HEK293 (cell line): ENCODE data around the gene ANKRD36C.
A peak's percentile ranks its signal among the peaks of the same experiment; 100 is the strongest.
"Not testable (repeated sequence)": the region's sequence is repeated elsewhere in the genome, so short reads cannot be mapped to it uniquely, and the experiment has no call there.

Source experiments
- CTCF ChIA-PET: fragments of 350-600 bp; formaldehyde crosslinking; extraction: SDS; loops from one replicate; lab custom pipeline; 2021; ENCODE audit warnings: antibody characterized with exemption; lab: Yijun Ruan, JAX
- POLR2A ChIA-PET: fragments of 300-600 bp; formaldehyde crosslinking; extraction: SDS; loops from one replicate; lab custom pipeline; 2020; ENCODE audit warnings: antibody characterized with exemption, inconsistent platforms; lab: Yijun Ruan, JAX
- H3K27ac ChIP-seq: fragments of 200-500 bp; sonication (Bioruptor generic); 2 replicates; pipeline ENCODE4 v1.5.1; 2014; ENCODE audit warnings: low read depth, low read length, control low read depth, inconsistent platforms; ENCODE audit errors: extremely low read depth
- H3K36me3 ChIP-seq, 2 experiments: fragments of 200-500 bp in 1 of 2; sonication (Bioruptor generic) in 1 of 2; 1 replicate in 1 of 2; 2 replicates in 1 of 2; pipeline ENCODE4 v1.5.1; 2014 to 2017; ENCODE audit warnings: inconsistent platforms in 2 of 2, low read length in 2 of 2; ENCODE audit not compliant: control insufficient read depth in 2 of 2, insufficient read depth in 1 of 2
- H3K4me1 ChIP-seq: fragments of 200-500 bp; sonication (Bioruptor generic); 2 replicates; pipeline ENCODE4 v1.5.1; 2014; ENCODE audit warnings: mild to moderate bottlenecking, low read length, inconsistent platforms; ENCODE audit not compliant: control insufficient read depth, insufficient read depth
- H3K4me3 ChIP-seq: 2 replicates; pipeline ENCODE4 v1.5.1; 2011; ENCODE audit warnings: low read depth, mild to moderate bottlenecking, control low read depth, low read length, moderate library complexity
- H3K9me3 ChIP-seq: fragments of 200-500 bp; sonication (Bioruptor generic); 2 replicates; pipeline ENCODE4 v1.5.1; 2014; ENCODE audit warnings: low read depth, low read length, inconsistent platforms; ENCODE audit not compliant: control insufficient read depth, insufficient read depth
- SCRT2 ChIP-seq: fragments of 450-650 bp; formaldehyde crosslinking; IDR thresholded peaks from 2 replicates; pipeline ENCODE4 v1.5.1; 2016; ENCODE audit warnings: missing biosample characterization, missing genetic modification characterization
- SP2 ChIP-seq: fragments of 450-650 bp; formaldehyde crosslinking; IDR thresholded peaks from 2 replicates; pipeline ENCODE4 v1.5.1; 2016; ENCODE audit warnings: missing biosample characterization, missing genetic modification characterization
- ZBTB17 ChIP-seq: fragments of 450-650 bp; formaldehyde crosslinking; IDR thresholded peaks from 2 replicates; pipeline ENCODE4 v1.5.1; 2016; ENCODE audit warnings: missing biosample characterization, missing genetic modification characterization
- ZBTB26 ChIP-seq: fragments of 450-650 bp; formaldehyde crosslinking; optimal IDR thresholded peaks from 2 replicates; pipeline ENCODE3; 2016; ENCODE audit warnings: missing biosample characterization, mild to moderate bottlenecking, missing genetic modification characterization
- ZBTB8A ChIP-seq: fragments of 450-650 bp; formaldehyde crosslinking; IDR thresholded peaks from 2 replicates; pipeline ENCODE4 v1.5.1; 2016; ENCODE audit warnings: missing biosample characterization, missing genetic modification characterization
- ZNF335 ChIP-seq: fragments of 450-650 bp; formaldehyde crosslinking; conservative IDR thresholded peaks from 2 replicates; pipeline ENCODE4 v1.5.1; 2016; ENCODE audit warnings: missing biosample characterization, missing genetic modification characterization
- ZNF423 ChIP-seq: fragments of 450-650 bp; formaldehyde crosslinking; IDR thresholded peaks from 2 replicates; pipeline ENCODE4 v1.5.1; 2016; ENCODE audit warnings: missing biosample characterization, missing genetic modification characterization
- ZNF449 ChIP-seq: fragments of 450-650 bp; formaldehyde crosslinking; IDR thresholded peaks from 2 replicates; pipeline ENCODE4 v1.5.1; 2017; ENCODE audit warnings: missing biosample characterization, mild to moderate bottlenecking, missing genetic modification characterization, moderate library complexity
- ZNF501 ChIP-seq: fragments of 450-650 bp; formaldehyde crosslinking; IDR thresholded peaks from 2 replicates; pipeline ENCODE4 v1.5.1; 2016; ENCODE audit warnings: missing biosample characterization, missing genetic modification characterization
- ZNF600 ChIP-seq: fragments of 450-650 bp; formaldehyde crosslinking; IDR thresholded peaks from 2 replicates; pipeline ENCODE4 v1.5.1; 2016; ENCODE audit warnings: missing biosample characterization, missing genetic modification characterization
- ZNF629 ChIP-seq: fragments of 450-650 bp; formaldehyde crosslinking; IDR thresholded peaks from 2 replicates; pipeline ENCODE4 v1.5.1; 2017; ENCODE audit warnings: missing biosample characterization, missing genetic modification characterization

ANKRD36C gene

GRCh38 chr2:95991351-95992094 is at the start of gene ANKRD36C:
Gene ANKRD36C (minus strand): TSS chr2:95991824. CDS start chr2:95991708, 116 bp downstream.
- peak within 1 kb of the TSS; percentile 87 for H3K27ac ChIP-seq
- CTCF ChIA-PET, result interaction anchor here (1.4 to 2.5 kb wide), 2 partner anchors 183 to 413 kb away, joined by 3 to 27 read pairs; no protein-coding TSS in a partner anchor
- H3K9me3 ChIP-seq, H3K4me1 ChIP-seq, H3K36me3 ChIP-seq: not testable (repeated sequence)
- H3K4me3 ChIP-seq, result peak within 1 kb of the TSS; percentile 62
- POLR2A ChIA-PET, result interaction anchor here (0.6 kb wide), 1 partner anchor 564 kb away, joined by 3 read pairs; no protein-coding TSS in a partner anchor
- 0 out of 2 replicates have a peak, but pooled peaks have one; percentile 37 for TF ChIP-seq ZBTB17
- TF ChIP-seq ZNF501 (tag by site-specific recombination), result 0 out of 2 replicates have a peak, but pooled peaks have one; percentile 44
- TF ChIP-seq SCRT2 (tag by site-specific recombination), result peak; percentile 54; the same call in 1 of the 2 replicates
- peak; percentile 74 for TF ChIP-seq ZBTB8A (tag by site-specific recombination)
- TF ChIP-seq ZBTB26, result peak; percentile 58
- 0 out of 2 replicates have a peak, but pooled peaks have one; percentile 15 for TF ChIP-seq ZNF629 (tag by site-specific recombination)
- peak; percentile 56; the same call in 1 of the 2 replicates for TF ChIP-seq ZNF600
- peak; percentile 31; the same call in 1 of the 2 replicates for TF ChIP-seq SP2 (tag by site-specific recombination)
- 0 out of 2 replicates have a peak, but pooled peaks have one; percentile 18 for TF ChIP-seq ZNF423 (tag by site-specific recombination)
- peak; percentile 13 for TF ChIP-seq ZNF335 (tag by site-specific recombination)
- peak; percentile 52; the same call in 1 of the 2 replicates for TF ChIP-seq ZNF449 (tag by site-specific recombination)

GRCh38 chr2:96035554-96035953 is 43.9 kb upstream of the ANKRD36C start:
- CTCF ChIA-PET, H3K4me1 ChIP-seq, H3K9me3 ChIP-seq, POLR2A ChIA-PET, H3K27ac ChIP-seq, H3K4me3 ChIP-seq, H3K36me3 ChIP-seq: not testable (repeated sequence)

GRCh38 chr2:96034792-96035191 is 43.2 kb upstream of the ANKRD36C start, which contains the start of gene GPAT2:
Gene GPAT2 (minus strand): TSS chr2:96034916. CDS start chr2:96032359, 2,557 bp downstream.
- CTCF ChIA-PET, POLR2A ChIA-PET: not testable (repeated sequence)

GRCh38 chr2:96033997-96034396 is 42.4 kb upstream of the ANKRD36C start:
- H3K27ac ChIP-seq, H3K36me3 ChIP-seq, H3K4me3 ChIP-seq, POLR2A ChIA-PET, H3K9me3 ChIP-seq, CTCF ChIA-PET, H3K4me1 ChIP-seq: not testable (repeated sequence)

More at GRCh38 chr2:96034792-96035191, 43.2 kb upstream of the ANKRD36C start, which contains the start of gene GPAT2:
- not testable (repeated sequence) for H3K4me3 ChIP-seq, H3K27ac ChIP-seq, H3K9me3 ChIP-seq, H3K36me3 ChIP-seq, H3K4me1 ChIP-seq

GRCh38 chr2:96027725-96028325 is 36.2 kb upstream of the ANKRD36C start:
- H3K4me1 ChIP-seq, CTCF ChIA-PET, H3K27ac ChIP-seq, H3K4me3 ChIP-seq, POLR2A ChIA-PET, H3K36me3 ChIP-seq, H3K9me3 ChIP-seq: not testable (repeated sequence)

GRCh38 chr2:96025755-96026154 is 34.1 kb upstream of the ANKRD36C start:
- H3K27ac ChIP-seq, POLR2A ChIA-PET, H3K36me3 ChIP-seq, H3K4me3 ChIP-seq, H3K4me1 ChIP-seq, H3K9me3 ChIP-seq: not testable (repeated sequence)
- CTCF ChIA-PET, result interaction anchor here (3.9 kb wide), 1 partner anchor 92 kb away, joined by 29 read pairs; no protein-coding TSS in a partner anchor
